ENCODE results near the gene SAE1. TPM values are rescaled to one million over a fixed set of nuclear protein-coding genes. Genes with fewer than 3 reads are reported as not detected.

Gene SAE1
- total RNA-seq, 4 donors from 2014 or later: 37.9 to 66.9 (median 50.8) TPM

- Histone ChIP-seq H3K27me3 (no peaks in the 10 kb centered on the region), H3K4me1 (peaks cover 0 to 38% (median 26%) of the 10 kb centered on the region in 4 donors), H3K36me3 (peaks cover 0 to 40% (median 0%) of the 10 kb centered on the region in 3 donors), H3K27ac (peak overlapping the region; percentile 26 to 90 (median 60)), H3K4me3 (no peak overlapping the region), H3K9me3 (no peaks in the 10 kb centered on the region)
- peak in 1 of 2 donors; percentile 24 for DNase-seq (ENCODE audit: low spot score in 2 of 2)
- peak in 2 of 5 experiments; percentile 8 to 19 for TF ChIP-seq CTCF (IDR thresholded peaks at IDR 0.05)
- no peak for TF ChIP-seq POLR2A (IDR thresholded peaks at IDR 0.05)
- TF ChIP-seq EP300 (IDR thresholded peaks at IDR 0.05): no peak
- 16% methylated on average over 10 of the region's 10 CpGs for WGBS, 2 donors
Measured at GRCh38 chr19:47157431-47158321, 27.0 kb downstream of the SAE1 start.

- 44 to 54% methylated on average over 8 of the region's 8 CpGs for WGBS, 2 donors
- no peaks in the 10 kb centered on the region for H3K27me3 ChIP-seq
- H3K9me3 ChIP-seq: no peaks in the 10 kb centered on the region
- TF ChIP-seq EP300 (IDR thresholded peaks at IDR 0.05): no peak
- no peak for TF ChIP-seq CTCF (IDR thresholded peaks at IDR 0.05)
- no peak for TF ChIP-seq POLR2A (IDR thresholded peaks at IDR 0.05)
- no peak overlapping the region for H3K4me3 ChIP-seq
- H3K27ac ChIP-seq: peak overlapping the region; percentile 26 to 90 (median 60)
- peak in 1 of 2 donors; percentile 10 for DNase-seq (ENCODE audit: low spot score in 2 of 2)
- peaks cover 0 to 33% (median 0%) of the 10 kb centered on the region in 3 donors for H3K36me3 ChIP-seq
- peaks cover 0 to 38% (median 26%) of the 10 kb centered on the region in 4 donors for H3K4me1 ChIP-seq
Measured at GRCh38 chr19:47158367-47158791, 27.7 kb downstream of the SAE1 start.

GRCh38 chr19:47158879-47159503 lies 28.4 kb downstream of the SAE1 start:
- no peaks in the 10 kb centered on the region for H3K27me3 ChIP-seq

GRCh38 chr19:47161876-47162489 lies 31.3 kb downstream of the SAE1 start:
- H3K4me1 ChIP-seq: peaks cover 0 to 29% (median 20%) of the 10 kb centered on the region in 4 donors
- H3K9me3 ChIP-seq: no peaks in the 10 kb centered on the region
- no peaks in the 10 kb centered on the region for H3K27me3 ChIP-seq
- peaks cover 0 to 6% (median 0%) of the 10 kb centered on the region in 3 donors for H3K36me3 ChIP-seq
- H3K27ac ChIP-seq: no peak overlapping the region
- TF ChIP-seq EP300 (IDR thresholded peaks at IDR 0.05) (no peak), CTCF (IDR thresholded peaks at IDR 0.05) (no peak), POLR2A (IDR thresholded peaks at IDR 0.05) (no peak)
- WGBS, 2 donors: 78 to 81% methylated on average over 3 of the region's 3 CpGs
- H3K4me3 ChIP-seq: no peak overlapping the region
- DNase-seq (ENCODE audit: low spot score in 2 of 2): no peak

More at GRCh38 chr19:47158879-47159503, 28.4 kb downstream of the SAE1 start:
- Histone ChIP-seq H3K9me3 (no peaks in the 10 kb centered on the region), H3K4me1 (peaks cover 0 to 38% (median 26%) of the 10 kb centered on the region in 4 donors), H3K4me3 (no peak overlapping the region), H3K27ac (peak overlapping the region in 3 of 4 donors; percentile 55 to 90 (median 64)), H3K36me3 (peaks cover 0 to 27% (median 0%) of the 10 kb centered on the region in 3 donors)
- no peak for TF ChIP-seq CTCF (IDR thresholded peaks at IDR 0.05)
- no peak for TF ChIP-seq EP300 (IDR thresholded peaks at IDR 0.05)
- TF ChIP-seq POLR2A (IDR thresholded peaks at IDR 0.05): no peak
- DNase-seq (ENCODE audit: low spot score in 2 of 2): no peak
- WGBS, 2 donors: 67 to 68% methylated on average over 7 of the region's 7 CpGs
